ENCODE data around the gene PPP2R3A.

DNA sequence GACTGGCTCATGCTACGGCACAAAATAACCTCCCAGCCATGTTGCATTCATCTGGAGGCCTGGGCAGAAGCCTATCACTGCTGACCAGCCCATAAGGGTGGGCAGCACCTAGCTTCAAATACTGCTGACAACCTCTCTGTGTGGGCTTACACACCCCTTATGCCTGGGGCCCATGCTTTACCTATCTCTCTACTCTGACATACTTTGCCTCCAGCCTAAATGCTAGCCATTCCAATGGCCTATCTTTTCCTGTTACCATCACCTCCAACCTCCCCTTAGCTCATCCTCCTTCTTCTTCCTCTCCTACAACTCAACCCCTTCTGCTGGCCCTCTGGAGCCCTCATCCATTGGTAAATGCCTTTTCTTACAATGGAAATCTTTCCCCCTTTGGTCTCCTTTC, 41.0 kb upstream of the PPP2R3A start:
- TF ChIP-seq GATA3 (IDR thresholded peaks at IDR 0.05; ENCODE audit: low read depth, low read length) (no peak), GATA2 (IDR thresholded peaks at IDR 0.05; ENCODE audit: low read depth, low read length) (no peak)
